ENCODE data around the gene PNP.

- no peak for TF ChIP-seq HDAC2 (IDR thresholded peaks at IDR 0.05)
- no peak for TF ChIP-seq ASH2L (IDR thresholded peaks at IDR 0.05; ENCODE audit: borderline replicate concordance, low read depth)
- TF ChIP-seq RCOR1 (conservative IDR thresholded peaks at IDR 0.05; ENCODE audit: low read depth, low read length): no peak
- no peak for TF ChIP-seq ZNF274 (IDR thresholded peaks at IDR 0.05; ENCODE audit: insufficient read depth, insufficient read length)
- no peak for TF ChIP-seq JUND (IDR thresholded peaks at IDR 0.05; ENCODE audit: low read depth, low read length)
- TF ChIP-seq USF2 (IDR thresholded peaks at IDR 0.05; ENCODE audit: borderline replicate concordance, low read depth, low read length): no peak
- no peak for TF ChIP-seq POLR2A (IDR thresholded peaks at IDR 0.05; ENCODE audit: low read depth, low read length)
- TF ChIP-seq GABPA (IDR thresholded peaks at IDR 0.05; ENCODE audit: low read depth): no peak
- no peak for TF ChIP-seq RAD51 (IDR thresholded peaks at IDR 0.05)
- no peak for TF ChIP-seq CTCF (IDR thresholded peaks at IDR 0.05 in 2 of 3, conservative IDR thresholded peaks at IDR 0.05 in 1 of 3; ENCODE audit: control insufficient read depth in 2 of 3, extremely low read depth in 1 of 3, insufficient read depth in 1 of 3, low read depth in 3 of 3, low read length in 3 of 3)
These were observed 46.3 kb upstream of the PNP start for GRCh38 chr14:20422886-20423285.
